ENCODE results near the gene C16orf54.
A peak's percentile ranks its signal among the peaks of the same experiment; 100 is the strongest.
"Not testable (repeated sequence)": the region's sequence is repeated elsewhere in the genome, so short reads cannot be mapped to it uniquely, and the experiment has no call there.

The C16orf54 gene, protein sequence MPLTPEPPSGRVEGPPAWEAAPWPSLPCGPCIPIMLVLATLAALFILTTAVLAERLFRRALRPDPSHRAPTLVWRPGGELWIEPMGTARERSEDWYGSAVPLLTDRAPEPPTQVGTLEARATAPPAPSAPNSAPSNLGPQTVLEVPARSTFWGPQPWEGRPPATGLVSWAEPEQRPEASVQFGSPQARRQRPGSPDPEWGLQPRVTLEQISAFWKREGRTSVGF
- 0.62 to 59.9 (median 26.7) reads per million in 17 experiments for total RNA-seq

DNA sequence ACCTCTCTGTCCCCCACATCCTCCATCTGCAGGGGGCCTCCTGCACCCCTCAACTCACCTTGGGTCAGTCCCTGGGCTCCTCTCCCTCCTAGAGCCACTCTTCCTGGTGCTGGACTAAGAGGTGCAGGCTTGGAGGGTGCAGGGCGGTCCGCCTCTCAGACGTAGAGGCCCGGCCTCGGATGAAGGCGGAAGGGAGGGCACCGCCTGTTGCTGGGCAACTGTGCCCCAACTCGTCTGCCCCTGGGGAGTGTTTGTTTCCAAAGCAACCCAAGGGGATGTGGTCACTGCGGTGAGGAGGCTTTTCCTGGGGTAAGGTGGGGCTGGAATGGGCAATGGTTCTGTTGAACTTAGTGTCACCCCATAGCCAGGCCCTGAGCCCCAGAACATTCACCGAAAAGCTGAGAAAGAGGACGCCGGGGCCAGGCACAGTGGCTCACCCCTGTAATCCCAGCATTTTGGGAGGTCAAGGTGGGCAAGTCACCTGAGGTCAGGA, at the start of gene C16orf54:
Gene C16orf54 (minus strand): TSS at position 138 of the 493 bp plus-strand sequence. CDS start 1,039 bp downstream, outside the sequence.
- peak; percentile 88 to 95 (median 94) for DNase-seq

- no peak for DNase-seq
Observed at GRCh38 chr16:29794231-29794710, 48.5 kb upstream of the C16orf54 start.

- DNase-seq, result not testable (repeated sequence)
Observed at GRCh38 chr16:29793153-29793552, 47.4 kb upstream of the C16orf54 start.

- no peak for DNase-seq
Observed at GRCh38 chr16:29791845-29792807, 46.3 kb upstream of the C16orf54 start.

DNA sequence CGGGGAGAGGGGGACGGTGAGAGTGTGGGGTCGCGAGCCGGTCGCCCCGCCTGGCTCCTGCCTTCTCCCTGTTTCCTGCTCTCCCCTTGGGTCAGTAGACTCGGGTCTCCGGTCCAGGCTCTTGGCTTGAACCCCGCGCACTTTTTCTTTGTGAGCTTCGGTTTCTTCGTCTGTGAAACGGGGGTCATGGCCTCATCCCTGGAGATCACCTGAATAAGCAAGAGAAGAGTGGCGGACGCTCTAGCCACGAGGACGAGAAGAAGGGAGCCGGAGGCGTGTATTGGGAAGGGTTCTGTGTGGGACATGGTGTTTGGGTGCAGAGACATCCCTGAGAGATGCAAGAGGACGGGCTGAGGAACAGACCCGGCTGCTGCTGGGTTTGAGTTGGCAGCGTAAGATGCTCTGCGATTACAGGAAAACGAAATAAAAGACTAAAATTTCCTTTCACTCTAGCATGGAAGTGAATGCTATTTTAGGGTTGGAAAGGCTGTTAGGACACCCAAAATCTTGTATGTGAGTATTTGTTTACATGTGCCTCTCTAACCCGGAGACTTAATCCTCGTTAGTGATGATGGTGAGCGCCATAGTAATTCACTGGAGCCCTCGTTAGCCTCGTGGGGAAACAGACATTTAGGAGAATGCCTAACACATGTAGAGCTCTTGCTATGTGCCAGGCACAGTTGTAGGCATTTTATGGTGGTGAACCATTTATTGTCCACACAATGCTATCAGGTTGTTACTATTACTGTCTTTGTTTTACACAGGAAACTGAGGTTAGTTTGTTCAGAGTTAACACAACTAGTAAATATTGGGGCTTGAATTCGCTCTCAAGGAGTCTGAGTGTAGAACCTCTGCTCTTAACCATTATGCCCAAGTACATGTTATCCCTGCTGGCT, 45.4 kb upstream of the C16orf54 start:
- peak in 1 of 4 experiments; percentile 29 for DNase-seq

DNA sequence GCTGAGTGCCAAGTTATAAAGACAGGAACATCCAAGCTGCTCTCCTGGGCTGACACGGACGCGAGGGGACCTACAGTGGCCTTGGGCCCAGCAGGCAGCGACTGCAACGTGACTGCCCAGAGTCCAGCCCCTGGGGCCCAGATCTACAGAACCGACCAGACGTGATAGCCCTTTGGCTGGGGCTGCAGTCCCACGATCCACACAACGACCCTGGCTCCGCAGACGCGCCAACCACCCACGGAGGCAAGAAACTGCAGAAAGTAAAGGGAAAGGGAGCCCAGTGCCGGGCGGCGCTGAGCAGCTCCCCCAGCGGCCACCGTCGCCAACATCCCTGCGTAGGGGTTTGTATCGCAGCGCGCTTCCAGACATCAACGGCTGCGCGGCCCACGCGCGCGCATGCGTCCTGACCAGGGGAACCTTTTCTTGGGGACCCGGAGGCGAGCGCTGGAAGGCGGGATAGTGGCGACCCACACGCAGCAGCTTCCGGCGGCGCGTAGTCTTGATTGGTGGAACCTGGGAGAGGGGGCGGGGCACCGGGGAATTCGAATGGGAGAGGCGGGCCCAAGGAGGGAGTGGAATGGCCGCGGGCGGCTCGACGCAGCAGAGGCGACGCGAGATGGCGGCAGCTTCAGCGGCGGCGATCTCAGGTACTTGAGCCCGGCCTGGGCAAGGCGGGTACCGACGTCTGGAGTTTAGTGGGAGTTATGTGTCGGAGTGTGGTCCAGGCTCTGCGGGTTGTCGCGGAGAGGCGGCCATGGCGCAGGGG, 44.6 kb upstream of the C16orf54 start, which contains the start of gene KIF22:
Gene KIF22 (plus strand): TSS at position 569 of the 766 bp plus-strand sequence. CDS start 9 bp downstream, at position 578.
- peak; percentile 100 for DNase-seq

DNA sequence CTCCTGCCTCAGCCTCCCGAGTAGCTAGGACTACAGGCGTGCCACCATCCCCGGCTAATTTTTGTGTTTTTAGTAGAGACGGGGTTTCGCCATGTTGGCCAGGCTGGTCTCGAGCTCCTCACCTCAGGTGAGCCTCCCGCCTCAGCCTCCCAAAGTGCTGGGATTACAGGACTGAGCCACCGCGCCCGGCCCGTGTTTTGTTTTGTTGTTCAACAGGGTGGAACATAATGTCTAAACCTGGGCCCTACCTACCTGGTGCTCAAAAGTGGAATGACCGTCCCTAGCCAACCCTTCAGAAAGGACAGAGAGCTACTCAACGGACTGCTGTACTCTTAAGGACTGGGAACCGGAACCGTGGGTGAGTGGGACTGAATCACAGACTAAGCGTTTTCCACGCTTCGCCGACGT, 44.0 kb upstream of the C16orf54 start:
- no peak for DNase-seq

DNA sequence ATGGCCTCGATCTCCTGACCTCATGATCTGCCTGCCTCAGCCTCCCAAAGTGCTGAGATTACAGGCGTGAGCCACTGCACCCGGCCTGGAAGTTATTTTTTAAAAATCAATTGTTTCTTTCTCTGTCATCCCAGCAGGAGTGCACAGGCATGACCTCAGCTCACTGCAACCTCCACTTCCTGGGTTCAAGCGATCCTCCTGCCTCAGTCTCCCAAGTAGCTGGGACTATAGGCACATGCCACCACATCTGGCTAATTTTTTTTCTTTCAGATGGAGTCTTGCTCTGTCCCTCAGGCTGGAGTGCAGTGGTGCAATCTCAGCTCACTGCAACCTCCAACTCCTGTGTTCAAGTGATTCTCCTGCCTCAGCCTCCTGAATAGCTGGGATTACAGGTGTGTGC, 41.4 kb upstream of the C16orf54 start:
- not testable (repeated sequence) for DNase-seq

- DNase-seq, result peak; percentile 75 to 89 (median 79)
Observed at GRCh38 chr16:29784901-29785500, 39.2 kb upstream of the C16orf54 start.

DNA sequence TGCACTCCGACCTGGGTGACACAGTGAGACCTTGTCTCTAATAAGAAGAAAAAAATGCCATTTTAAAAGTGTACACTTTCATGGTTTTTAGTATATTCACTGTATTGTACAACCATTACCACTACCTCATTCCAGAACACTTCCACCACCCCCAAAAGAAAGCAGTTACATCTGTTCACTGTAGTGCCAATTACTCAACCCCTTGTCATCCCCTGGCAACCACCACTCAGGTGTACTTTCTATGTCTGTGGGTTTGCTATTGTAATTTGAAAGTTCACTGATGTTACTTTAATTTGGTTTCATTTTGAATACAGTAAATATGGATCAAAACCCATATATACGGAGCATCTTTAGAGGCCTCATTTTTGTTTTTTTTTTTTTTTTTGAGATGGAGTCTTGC, 38.4 kb upstream of the C16orf54 start:
- DNase-seq, result no peak

GRCh38 chr16:29783094-29783953, 37.5 kb upstream of the C16orf54 start:
- not testable (repeated sequence) for DNase-seq

DNA sequence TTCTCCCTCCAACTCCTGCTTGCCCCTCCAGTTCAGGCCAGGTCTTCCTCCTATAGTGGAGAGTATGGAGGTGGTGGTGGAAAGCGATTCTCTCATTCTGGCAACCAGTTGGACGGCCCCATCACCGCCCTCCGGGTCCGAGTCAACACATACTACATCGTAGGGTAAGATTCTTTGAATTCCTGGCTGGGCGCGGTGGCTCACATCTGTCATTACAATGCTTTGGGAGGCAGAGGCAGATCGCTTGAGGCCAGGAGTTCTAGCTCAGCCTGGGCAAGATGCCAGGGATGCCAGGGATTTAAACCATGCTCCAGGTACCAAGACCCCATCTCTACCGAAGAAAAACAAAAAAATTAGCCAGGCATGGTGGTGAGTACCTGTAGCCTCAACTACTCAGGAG, 33.7 kb upstream of the C16orf54 start:
- DNase-seq, result no peak

DNA sequence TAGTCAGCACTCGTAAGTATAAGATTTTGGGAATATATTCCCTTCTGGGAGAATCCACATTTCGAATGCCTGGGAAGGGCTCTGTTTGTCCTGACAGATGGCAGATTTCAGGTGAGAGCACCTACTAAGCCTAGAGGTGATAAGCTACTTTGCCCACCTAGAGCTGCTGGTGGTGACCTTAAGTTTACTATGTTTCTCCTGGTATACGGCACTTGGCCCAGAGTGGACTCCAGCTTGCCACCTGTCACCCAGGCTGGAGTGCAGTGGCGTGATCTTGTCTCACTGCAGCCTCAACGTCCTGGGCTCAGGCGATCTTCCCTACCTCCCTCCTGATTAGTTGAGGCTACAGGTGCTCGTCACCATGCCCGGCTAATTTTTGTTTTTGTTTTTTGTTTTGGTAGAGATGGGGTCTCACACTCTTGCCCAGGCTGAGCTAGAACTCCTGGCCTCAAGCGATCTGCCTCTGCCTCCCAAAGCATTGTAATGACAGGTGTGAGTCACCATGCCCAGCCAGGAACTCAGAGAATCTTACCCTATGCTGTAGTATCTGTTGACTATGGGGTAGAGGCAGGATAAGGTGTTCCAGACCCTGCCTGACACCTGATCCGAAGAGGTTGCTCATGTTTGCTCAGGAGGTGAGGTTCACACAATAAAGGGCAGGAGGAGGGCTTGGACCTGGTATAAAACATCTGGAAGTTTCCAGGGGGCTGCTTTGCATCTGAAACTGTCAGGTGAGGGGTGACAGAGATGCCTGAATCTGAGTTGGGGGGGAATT, 32.0 kb upstream of the C16orf54 start, which contains the start of gene ZG16:
Gene ZG16 (plus strand): TSS at position 681 of the 775 bp plus-strand sequence. CDS start 1,011 bp downstream, outside the sequence.
- no peak for DNase-seq

DNA sequence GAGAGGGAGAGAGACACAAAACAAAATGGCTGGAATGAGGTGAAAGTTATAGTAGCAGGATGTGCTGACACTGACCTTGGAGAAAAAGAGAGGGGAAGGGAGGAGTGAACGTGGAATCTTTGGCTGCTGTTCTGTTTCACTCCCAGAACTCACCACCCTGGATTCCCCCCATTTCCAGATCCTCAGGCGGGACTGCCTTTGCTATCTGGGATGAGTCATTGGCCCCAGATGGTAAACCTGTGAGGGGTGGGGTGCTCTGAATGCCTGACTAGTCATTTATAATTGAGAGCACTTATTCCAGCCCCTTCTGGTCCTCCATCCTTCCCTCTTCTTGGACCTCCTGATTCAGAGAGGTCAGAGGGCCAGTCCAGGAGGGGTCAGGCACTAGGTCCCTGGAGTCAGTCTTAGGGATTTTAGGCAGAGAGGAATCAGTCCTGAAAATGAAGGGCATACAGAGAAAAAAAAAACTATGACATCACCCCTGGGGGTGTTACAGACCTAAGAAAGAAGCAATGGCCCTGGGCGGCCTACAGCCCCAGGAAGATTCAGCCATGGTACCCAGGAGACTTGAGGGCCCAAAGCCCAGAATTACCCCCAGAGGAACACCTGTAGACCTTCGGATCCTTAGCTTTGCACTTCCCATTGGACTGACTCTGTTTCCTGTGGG, 30.1 kb upstream of the C16orf54 start:
- DNase-seq, result no peak

DNA sequence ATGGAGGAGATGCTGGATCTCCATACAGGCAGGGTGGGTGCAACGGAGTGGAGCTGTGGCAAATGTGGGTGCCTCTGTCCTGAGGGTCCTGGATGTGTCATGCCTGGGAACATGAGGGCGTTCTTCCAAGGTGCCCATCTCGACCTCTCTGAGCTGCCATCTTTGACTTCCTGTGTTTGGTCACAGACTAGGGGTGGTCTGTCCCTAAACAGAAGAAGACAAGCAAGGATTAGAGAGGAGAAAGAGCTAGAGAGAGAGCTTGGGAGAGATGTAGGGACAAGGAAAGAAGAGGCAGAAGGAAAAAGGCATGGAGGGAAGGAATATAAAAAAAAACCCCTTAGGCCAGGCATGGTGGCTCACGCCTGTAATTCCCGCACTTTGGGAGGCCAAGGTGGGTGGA, 28.9 kb upstream of the C16orf54 start:
- no peak for DNase-seq

DNA sequence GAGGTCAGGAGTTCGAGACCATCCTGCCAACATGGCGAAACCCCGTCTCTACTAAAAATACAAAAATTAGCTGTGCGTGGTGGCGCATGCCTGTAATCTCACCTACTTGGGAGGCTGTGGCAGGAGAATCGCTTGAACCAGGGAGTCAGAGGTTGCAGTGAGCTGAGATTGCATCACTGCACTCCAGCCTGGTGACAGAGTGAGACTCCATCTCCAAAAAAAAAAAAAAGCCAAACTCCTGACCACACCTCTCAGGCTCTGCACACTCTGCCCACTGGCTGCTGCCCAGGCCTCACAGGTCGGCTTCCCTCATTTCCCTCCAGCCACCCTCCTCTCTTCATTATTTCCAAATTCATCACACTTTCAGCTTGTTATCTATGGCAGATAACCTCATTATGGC, 26.5 kb upstream of the C16orf54 start:
- not testable (repeated sequence) for DNase-seq

DNA sequence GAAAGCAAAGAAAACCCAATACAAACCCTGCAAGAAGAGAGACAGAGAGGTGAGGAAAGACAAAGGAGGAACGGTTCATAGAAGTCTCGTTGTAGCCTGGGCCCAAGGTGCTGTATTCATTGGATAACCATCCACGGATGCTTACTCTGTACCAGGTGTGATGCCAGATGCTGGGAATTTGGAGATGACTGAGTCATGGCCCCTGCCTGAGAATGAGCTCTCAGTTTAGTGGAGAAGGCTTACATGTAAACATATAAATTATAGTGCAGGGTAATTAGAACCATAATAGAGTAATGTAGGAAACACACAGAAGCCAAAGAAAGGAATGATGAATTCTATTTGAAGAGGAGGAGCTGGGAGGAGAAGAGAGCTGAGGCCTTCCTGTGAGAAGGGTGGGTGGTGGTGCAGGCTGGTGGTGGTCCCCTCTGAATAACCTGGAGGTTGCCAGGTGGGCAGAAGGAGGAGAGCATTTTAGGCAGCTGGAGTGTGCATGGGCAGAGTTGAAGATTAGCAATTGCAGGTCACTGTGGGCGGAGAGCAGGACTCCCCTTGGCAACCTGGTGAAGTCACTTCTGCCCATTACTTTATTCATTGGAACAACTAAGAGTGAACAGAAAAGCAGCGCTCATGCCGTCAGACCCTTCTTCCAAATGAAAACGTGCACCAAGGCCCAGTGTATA, 24.6 kb upstream of the C16orf54 start:
- DNase-seq, result peak in 2 of 4 experiments; percentile 22 to 36

DNA sequence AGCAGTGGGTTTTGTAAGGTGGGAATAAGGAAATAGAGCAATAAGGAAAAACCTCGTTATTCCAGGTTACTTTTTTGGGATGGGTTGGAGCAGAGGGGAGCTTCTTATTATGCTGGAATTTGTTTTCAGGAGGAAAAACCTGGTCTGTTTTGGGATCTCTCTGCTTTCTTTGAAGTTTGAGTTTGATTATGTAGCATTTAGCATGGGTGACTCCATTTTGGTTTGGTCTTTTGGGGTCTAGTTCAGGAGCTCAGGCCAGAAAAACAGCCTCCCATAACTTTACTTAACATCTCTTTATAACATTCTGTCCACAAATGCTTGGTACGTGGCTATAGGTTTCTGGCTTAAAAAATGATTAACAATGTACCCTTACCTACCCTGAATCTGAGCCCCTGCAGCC, 23.7 kb upstream of the C16orf54 start:
- DNase-seq, result no peak
